Activated CD4-positive, alpha-beta T cell treated with anti-CD3 and anti-CD28 coated beads, Interleukin-2, amount 50 U/mL, for 4 hours (primary cell): ENCODE measurements around the gene MIA2.
"Not testable (repeated sequence)": the region's sequence is repeated elsewhere in the genome, so short reads cannot be mapped to it uniquely, and the experiment has no call there.

ENCODE experiments used
- DNase-seq, 2 experiments: peaks; one replicate each; pipeline ENCODE4 v3.0.0-alpha.2; 2020

The MIA2 gene

DNA sequence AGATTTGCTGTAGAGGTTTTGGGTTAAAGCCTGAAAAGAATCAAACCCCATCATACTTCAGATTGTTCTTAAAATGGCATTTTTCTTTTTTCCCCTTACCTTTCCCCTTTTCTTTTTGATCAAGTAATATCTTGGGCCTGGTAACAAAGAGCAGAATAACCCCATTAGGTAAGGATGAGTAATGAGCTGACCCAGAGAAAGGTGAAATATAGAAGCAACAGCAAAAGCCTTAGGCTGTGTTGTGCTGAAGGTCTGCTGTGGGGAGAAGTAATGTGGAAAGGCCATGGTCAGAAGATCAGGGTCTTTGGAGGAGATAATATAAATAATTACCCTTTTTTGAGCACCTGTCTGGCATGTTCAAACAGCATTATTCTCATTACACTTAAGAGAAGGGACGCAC is 42.3 kb downstream of the MIA2 start:
- DNase-seq = no peak

GRCh38 chr14:39276579-39277114 is 42.9 kb downstream of the MIA2 start:
- DNase-seq = no peak

DNA sequence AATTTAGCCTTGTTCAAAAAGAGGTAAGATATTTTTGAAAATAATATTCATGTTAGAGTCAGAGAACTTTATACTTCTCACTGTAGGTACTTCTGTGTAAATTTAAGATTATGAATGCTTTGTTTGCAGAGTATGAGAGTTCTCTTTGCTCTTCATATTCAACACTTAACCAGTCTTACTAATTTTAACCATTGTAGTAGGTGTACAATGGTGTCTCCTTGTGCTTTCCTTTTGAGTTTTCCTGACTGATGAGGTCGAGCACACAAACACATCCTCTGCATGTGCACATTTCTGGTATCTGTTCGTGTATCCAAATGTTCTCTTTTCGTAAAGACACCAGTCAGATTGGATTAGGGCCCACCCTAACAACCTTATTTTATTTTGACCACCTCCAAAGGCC is 45.8 kb downstream of the MIA2 start:
- no peak for DNase-seq

DNA sequence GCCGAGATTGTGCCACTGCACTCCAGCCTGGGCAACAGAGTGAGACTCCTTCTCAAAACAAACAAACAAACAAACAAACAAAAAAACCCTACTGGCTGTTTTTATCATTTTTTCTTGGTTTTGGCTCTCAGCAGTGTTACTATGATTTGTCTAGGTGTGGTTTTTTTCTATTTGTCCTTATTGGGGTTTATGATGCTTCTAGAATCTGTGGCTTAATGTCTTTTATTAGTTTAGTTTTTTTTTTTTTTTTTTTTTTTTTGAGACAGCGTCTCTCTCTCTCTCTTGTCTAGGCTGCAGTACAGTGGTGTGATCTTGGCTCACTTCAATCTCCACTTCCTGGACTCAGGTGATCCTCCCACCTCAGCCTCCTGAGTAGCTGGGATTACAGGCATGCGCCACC is 47.0 kb downstream of the MIA2 start:
- DNase-seq = not testable (repeated sequence)

DNA sequence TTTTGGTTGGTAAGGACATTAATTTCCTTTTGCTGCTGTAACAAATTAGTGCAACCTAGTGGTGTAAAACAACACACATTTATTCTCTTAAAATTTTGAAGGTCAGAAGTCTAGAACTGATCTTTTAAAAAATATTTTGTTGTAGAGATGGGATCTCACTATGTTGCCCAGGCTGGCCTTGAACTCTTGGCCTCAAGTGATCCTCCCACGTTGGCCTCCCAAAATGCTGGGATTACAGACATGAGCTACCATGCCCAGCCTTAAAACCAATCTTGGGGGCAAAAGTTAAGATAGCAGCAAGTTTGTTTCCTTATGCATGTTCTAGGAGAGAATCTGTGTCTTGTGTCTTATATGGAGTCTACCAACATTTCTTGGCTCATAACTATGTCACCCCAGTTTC is 55.8 kb downstream of the MIA2 start:
- no peak for DNase-seq

- DNase-seq = no peak
Measured at GRCh38 chr14:39291701-39292100, 58.0 kb downstream of the MIA2 start.

DNA sequence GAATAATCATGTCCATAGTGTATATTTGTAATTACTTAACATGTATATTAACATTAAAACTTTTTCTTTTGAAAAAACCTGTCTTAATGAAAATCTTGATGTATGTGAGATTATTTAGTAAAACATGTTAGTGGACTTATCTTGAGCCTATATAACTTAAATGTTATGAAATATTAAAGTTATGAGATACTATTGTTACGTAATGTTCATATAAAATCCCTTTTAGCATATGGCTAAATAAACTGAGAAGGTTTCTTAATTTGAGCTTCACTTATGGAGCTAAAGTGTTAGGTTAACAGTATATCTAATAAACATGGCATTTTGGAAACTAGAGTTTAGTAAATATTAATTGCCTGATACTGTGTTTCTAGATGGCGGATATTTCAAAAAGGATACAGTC is 59.9 kb downstream of the MIA2 start:
- no peak for DNase-seq

GRCh38 chr14:39300389-39300788 is 66.7 kb downstream of the MIA2 start:
- not testable (repeated sequence) for DNase-seq

- no peak for DNase-seq
Measured at GRCh38 chr14:39302124-39302810, 68.6 kb downstream of the MIA2 start.

GRCh38 chr14:39303115-39303514 is 69.4 kb downstream of the MIA2 start:
- no peak for DNase-seq

GRCh38 chr14:39307815-39308214 is 74.1 kb downstream of the MIA2 start:
- DNase-seq = no peak

DNA sequence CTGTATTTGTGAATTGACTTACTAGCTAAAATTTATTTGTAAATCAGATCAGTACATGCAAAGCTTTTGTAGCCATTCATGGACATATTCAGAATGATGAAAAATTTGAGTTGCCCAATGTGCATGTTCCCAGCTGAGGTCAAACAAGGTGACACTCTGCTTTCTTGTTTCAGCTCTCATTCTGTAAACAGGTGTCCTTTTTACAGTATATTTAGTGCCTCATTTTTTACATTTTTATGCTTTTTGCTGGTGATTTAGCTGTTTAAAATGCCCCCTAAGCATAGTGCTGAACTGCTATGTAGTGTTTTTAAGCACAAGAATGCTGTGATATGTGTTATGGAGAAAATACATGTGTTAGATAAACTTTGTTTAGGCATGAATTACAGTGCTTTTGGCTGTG is 76.3 kb downstream of the MIA2 start:
- DNase-seq = no peak

DNA sequence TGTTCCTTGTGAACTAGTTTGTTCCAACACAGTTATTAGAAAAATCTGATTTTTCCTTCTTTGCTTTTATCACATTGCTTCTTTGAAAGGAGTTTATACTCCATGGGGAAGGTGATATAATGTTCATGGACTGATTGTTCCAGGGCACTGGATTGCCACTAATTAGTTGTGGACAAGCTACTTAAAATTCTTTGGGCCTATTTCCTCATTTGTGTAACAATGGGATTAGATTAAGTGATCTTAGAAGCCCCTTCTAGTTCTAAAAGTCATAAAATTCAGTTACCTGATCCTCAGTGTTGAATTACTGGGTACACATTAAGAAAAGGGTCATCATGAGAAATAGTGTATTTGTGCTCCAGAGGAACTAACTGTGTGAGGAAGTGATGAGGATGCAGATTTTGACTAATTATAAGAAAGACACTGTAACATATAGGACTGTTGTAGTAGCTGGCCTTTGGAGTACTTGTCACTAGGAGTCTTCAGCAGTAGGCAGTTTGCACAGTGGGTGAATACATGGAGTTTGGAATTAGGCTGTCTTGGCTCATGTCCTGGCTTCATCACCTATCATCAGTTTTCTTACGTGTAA is 82.2 kb downstream of the MIA2 start:
- DNase-seq = no peak

GRCh38 chr14:39316830-39317553 is 83.3 kb downstream of the MIA2 start:
- no peak for DNase-seq

DNA sequence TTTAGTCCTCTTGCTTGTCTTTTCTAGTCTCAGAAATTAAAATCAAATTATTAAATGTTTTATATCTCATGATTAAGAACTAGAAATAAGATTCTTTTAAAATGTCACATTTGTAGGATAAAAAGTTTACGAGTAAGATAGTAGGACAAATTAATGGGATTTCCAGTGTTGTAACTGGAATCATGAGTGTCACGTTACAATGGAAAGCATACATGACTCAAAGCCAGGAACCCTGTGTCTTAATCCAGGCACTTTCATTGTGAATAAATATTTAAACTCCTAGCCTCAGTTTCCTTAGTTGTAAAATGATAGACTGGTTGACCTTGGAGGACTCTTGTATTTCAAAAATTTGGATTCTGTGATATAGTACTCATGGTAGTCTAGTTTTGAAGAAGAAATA is 84.9 kb downstream of the MIA2 start:
- DNase-seq = no peak

DNA sequence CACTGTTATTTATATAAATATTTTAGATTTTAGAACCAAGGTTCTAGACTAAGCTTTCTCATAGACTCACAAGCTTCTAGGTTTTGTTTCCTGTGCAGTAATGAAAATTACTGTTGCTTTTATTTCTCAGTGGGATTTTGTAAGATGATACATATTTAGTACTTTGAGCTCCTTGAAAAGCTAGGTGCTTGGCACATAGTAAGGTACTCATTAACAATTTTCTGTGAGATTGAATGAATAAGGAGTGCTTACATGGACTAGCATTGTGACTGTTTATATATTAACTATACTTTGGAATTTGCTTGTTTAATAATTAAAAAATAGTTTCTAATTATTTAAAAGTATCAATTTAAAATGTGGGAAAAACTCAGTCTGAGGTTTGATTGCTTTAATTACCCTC is 85.7 kb downstream of the MIA2 start:
- DNase-seq = no peak

DNA sequence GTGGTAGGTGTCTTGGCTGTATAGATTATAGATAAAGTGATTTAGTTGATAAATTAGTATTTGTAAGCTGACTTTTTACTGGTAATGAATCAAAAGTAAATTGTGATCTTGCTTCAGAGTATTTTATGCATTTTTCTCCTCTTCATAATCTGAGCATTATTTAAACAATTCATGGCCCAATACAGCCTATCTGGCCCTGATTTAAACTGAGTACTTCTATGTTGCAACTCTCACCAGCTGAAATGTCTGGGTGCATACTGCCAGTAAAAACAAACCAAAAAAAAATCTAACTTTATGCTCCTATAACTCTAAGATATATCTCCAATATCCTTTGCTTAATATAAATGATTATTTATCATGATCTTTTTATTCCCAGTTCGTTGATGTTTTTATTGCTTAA is 86.6 kb downstream of the MIA2 start:
- no peak for DNase-seq

DNA sequence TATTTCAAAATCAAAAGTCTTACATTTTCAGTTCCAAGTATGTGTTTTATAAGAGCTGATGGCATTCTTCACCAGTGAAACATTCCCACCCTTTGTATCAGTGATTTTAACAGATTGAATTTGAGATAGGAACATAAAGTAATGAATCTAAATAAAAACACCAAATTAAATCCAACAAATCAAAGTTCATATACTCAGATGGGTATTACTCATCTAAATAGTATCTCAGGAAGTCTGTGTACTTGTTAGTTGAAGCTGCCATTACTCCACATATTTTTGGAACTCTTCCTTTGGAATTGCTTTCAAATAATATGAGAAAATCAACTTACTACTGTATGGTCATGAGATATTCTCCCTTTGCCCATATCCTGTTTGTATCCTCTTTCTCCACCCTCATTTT is 89.1 kb downstream of the MIA2 start:
- no peak for DNase-seq

DNA sequence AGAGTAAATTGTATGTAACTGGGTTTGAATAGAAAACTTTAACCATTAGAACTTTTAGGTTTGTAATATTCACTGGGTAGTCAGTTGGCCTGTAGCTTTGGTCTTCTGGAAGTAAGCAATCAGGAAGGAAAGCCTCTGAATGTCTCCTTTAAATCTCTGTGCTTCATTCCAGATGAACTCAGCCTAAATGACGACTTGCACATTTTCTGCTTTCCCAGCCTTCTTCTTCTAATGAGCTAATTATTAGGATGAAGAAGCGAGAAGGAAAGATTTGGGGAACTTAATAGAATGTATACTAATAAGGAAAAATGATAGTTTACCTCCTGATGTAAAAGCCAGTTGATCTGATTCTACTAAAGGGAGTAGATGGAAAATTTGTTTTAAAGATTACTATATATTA is 90.4 kb downstream of the MIA2 start:
- DNase-seq = no peak

DNA sequence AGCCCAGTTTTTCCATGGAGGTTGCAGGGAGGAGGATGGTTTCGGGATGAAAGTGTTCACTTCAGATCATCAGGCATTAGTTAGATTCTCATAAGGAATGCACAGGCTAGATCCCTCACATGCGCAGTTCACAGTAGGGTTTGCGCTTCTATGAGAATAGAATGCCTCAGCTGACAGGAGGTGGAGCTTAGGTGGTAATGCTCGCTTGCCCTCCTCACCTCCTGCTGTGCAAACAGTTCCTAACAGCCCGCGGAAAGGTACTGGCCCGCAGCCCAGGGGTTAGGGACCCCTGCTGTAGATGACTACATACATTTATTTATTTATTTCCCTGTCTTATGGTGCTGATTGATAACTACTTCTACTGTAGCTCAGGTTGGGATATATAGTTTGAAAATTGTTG is 105.3 kb downstream of the MIA2 start:
- DNase-seq = no peak

DNA sequence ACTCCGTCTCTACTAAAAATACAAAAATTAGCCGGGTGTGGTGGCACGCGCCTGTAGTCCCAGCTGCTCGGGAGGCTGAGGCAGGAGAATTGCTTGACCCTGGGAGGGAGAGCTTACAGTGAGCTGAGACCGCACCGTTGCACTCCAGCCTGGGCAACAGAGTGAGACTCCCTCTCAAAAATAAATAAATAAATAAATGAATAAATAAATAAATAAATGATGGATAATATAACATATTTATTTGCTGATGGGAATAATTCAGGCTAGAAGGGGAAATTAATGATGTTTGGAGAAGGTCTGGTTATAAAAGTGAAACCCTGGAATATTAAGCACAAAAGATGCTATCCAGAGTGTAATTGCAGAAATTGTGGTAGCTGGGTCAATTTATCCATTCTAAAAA is 107.4 kb downstream of the MIA2 start:
- not testable (repeated sequence) for DNase-seq

- no peak for DNase-seq
Measured at GRCh38 chr14:39342768-39343167, 109.1 kb downstream of the MIA2 start.

DNA sequence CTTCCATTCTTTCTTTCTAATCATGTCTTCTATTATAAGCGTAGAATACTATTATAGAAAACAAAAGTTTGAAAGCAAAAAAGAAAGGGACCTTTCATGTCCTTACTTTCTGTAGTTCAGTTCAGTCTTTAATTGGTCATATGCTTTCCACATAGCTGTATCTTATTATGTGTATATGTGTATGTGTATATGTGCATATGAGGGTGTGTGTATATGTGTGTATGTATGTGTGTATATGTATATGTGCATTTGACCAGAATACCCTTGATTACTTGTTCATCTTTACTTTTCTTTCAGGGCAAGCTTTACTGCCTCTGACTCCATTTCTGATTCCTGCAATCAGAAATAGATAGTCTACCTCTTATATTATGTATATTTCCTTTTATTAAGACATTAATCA is 109.9 kb downstream of the MIA2 start:
- no peak for DNase-seq

DNA sequence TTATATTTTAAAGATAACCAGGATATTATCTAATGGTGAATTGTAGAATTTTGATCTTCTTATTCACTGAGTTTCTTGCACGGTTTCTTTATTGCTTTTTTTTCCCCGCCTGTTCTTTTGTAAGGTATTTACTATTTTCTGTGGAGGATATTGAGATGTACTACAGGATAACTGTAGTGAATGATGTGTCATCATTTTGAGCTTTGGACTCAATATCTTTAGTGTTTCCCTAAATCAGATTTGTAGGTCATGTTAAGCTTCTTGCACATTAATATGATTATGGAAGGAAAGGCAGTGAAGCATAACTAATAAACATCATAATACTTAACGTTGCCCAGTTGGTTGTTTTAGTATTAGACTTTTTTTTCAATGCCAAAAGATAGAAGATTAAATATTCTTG is 117.2 kb downstream of the MIA2 start:
- no peak for DNase-seq
